Breast epithelium (tissue), 4 donors: ENCODE measurements around the gene RSBN1L. TPM values are rescaled to one million over a fixed set of nuclear protein-coding genes. Genes with fewer than 3 reads are reported as not detected.
"Not testable (repeated sequence)": the region's sequence is repeated elsewhere in the genome, so short reads cannot be mapped to it uniquely, and the experiment has no call there.

Experiments
- DNase-seq, 2 donors: peaks; one replicate each; pipeline ENCODE4 v3.0.0-alpha.2; 2019; ENCODE audit warnings: low spot score in 2 of 2
- H3K27ac ChIP-seq, 2 donors: fragments of 200-600 bp; sonication (generic) in 1 of 2; one replicate each; pipeline ENCODE4 v1.5.1; 2016 to 2019; ENCODE audit warnings: mild to moderate bottlenecking in 1 of 2
- H3K27me3 ChIP-seq, 2 donors: fragments of 200-600 bp; sonication (generic) in 1 of 2; one replicate each; pipeline versions ENCODE4 v1.5.1 to v1.6.0; 2017 to 2019; ENCODE audit warnings: control low read depth in 1 of 2, mild to moderate bottlenecking in 1 of 2
- H3K36me3 ChIP-seq: fragments of 200-600 bp; one replicate; pipeline ENCODE4 v1.5.1; 2019
- H3K4me1 ChIP-seq, 2 donors: fragments of 200-600 bp; sonication (generic); one replicate each; pipeline ENCODE4 v1.5.1; 2016 to 2019; ENCODE audit warnings: control low read depth in 1 of 2
- H3K4me3 ChIP-seq, 3 donors: fragments of 200-600 bp; sonication (generic); 1 replicate in 2 of 3; 2 replicates in 1 of 3; pipeline ENCODE4 v1.5.1; 2016 to 2019; ENCODE audit warnings: mild to moderate bottlenecking in 3 of 3, moderate library complexity in 2 of 3
- H3K9me3 ChIP-seq, 2 donors: fragments of 200-600 bp; sonication (generic) in 1 of 2; one replicate each; pipeline ENCODE4 v1.5.1; 2016 to 2019; ENCODE audit warnings: control low read depth in 1 of 2
- POLR2A ChIP-seq: fragments of 450-650 bp; IDR thresholded peaks from one replicate; pipeline ENCODE4 v1.6.1; 2016; ENCODE audit warnings: antibody characterized with exemption, mild to moderate bottlenecking, moderate library complexity
- POLR2AphosphoS5 ChIP-seq, 3 donors: sonication (generic); formaldehyde crosslinking; IDR thresholded peaks; one replicate each; pipeline ENCODE4 v1.6.1; 2017; ENCODE audit warnings: antibody characterized with exemption in 3 of 3
- intact Hi-C: fragments of 100-400 bp; cut with DNase I; formaldehyde crosslinking; loops from one replicate; pipeline ENCODE4 v1.15.1; 2023; ENCODE audit warnings: low total_unique reads
- total RNA-seq, 3 donors: library from RNA; depleted of rRNA; stranded (reverse); fragments of >200 nt; gene quantifications; one replicate each; pipeline ENCODE4 v1.1.0, GENCODE V29; 2016
- TF ChIP-seq, protein P1 (sequence below), 3 donors: fragments of 450-650 bp; IDR thresholded peaks; one replicate each; pipeline ENCODE4 v1.5.1; 2016 to 2017; ENCODE audit warnings: antibody characterized with exemption in 3 of 3, mild to moderate bottlenecking in 3 of 3, moderate library complexity in 3 of 3

RSBN1L gene
- total RNA-seq, 3 donors from 2014 or later = 13.9 to 34.5 (median 29.8) TPM

GRCh38 chr7:77783545-77783944, 87.3 kb downstream of the RSBN1L start:
- H3K9me3 ChIP-seq = no peaks in the 10 kb centered on the region
- H3K27me3 ChIP-seq = no peaks in the 10 kb centered on the region
- DNase-seq = no peak
- TF ChIP-seq, protein P1, sequence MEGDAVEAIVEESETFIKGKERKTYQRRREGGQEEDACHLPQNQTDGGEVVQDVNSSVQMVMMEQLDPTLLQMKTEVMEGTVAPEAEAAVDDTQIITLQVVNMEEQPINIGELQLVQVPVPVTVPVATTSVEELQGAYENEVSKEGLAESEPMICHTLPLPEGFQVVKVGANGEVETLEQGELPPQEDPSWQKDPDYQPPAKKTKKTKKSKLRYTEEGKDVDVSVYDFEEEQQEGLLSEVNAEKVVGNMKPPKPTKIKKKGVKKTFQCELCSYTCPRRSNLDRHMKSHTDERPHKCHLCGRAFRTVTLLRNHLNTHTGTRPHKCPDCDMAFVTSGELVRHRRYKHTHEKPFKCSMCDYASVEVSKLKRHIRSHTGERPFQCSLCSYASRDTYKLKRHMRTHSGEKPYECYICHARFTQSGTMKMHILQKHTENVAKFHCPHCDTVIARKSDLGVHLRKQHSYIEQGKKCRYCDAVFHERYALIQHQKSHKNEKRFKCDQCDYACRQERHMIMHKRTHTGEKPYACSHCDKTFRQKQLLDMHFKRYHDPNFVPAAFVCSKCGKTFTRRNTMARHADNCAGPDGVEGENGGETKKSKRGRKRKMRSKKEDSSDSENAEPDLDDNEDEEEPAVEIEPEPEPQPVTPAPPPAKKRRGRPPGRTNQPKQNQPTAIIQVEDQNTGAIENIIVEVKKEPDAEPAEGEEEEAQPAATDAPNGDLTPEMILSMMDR (IDR thresholded peaks at IDR 0.05) = no peak
- TF ChIP-seq POLR2AphosphoS5 (IDR thresholded peaks at IDR 0.05) = no peak
- intact Hi-C loops = no loop called here
- H3K36me3 ChIP-seq = no peaks in the 10 kb centered on the region
- H3K4me3 ChIP-seq = no peak overlapping the region
- H3K27ac ChIP-seq = no peak overlapping the region
- H3K4me1 ChIP-seq = no peaks in the 10 kb centered on the region

GRCh38 chr7:77784426-77784825, 88.2 kb downstream of the RSBN1L start:
- H3K27ac ChIP-seq, H3K4me1 ChIP-seq, H3K9me3 ChIP-seq, intact Hi-C loops, DNase-seq, H3K36me3 ChIP-seq, H3K4me3 ChIP-seq, H3K27me3 ChIP-seq: not testable (repeated sequence)

DNA sequence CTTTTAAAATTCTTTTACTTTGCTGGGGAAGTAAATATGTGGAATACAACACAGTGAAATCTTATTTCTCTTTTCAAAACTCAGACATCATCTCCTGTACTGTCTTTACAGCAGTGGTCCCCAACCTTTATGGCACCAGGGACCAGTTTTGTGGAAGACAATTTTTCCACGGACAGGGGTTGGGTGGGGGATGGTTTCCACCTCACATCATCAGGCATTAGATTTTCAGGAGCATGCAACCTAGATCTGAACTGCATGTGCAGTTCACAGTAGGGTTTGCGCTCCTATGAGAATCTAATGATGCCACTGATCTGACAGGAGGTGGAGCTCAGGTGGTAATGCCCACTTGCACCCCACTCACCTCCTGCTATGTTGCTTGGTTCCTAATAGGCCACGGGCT, 89.8 kb downstream of the RSBN1L start:
- Histone ChIP-seq H3K4me3 (no peak overlapping the region), H3K9me3 (no peaks in the 10 kb centered on the region), H3K27me3 (no peaks in the 10 kb centered on the region), H3K4me1 (no peaks in the 10 kb centered on the region), H3K27ac (no peak overlapping the region), H3K36me3 (no peaks in the 10 kb centered on the region)
- TF ChIP-seq POLR2A = no peak
- TF ChIP-seq, protein P1 (IDR thresholded peaks at IDR 0.05) = no peak
- no peak for TF ChIP-seq POLR2AphosphoS5 (IDR thresholded peaks at IDR 0.05)
- DNase-seq = no peak
- intact Hi-C loops = no loop called here

DNA sequence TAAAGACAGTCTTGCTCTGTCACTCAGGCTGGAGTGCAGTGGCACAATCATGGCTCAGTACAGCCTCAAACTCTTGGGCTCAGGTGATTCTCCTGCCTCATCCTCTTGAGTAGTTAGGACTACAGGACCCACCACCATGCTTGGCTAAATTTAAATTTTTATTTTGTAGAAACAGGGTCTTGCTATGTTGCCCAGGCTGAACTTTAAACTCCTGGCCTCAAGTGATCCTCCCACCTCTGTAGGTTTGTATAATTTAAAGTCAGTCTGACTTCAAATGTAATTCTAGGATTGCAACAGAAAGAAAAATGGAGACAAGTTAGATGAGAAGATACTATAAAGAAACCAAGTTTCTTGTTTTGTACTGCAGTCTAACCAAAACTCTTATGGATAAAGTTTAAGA, 90.5 kb downstream of the RSBN1L start:
- DNase-seq = no peak
- TF ChIP-seq POLR2AphosphoS5 (IDR thresholded peaks at IDR 0.05) (no peak), POLR2A (no peak)
- TF ChIP-seq, protein P1 (IDR thresholded peaks at IDR 0.05) = no peak
- Histone ChIP-seq H3K27me3 (no peaks in the 10 kb centered on the region), H3K36me3 (no peaks in the 10 kb centered on the region), H3K27ac (no peak overlapping the region), H3K4me1 (no peaks in the 10 kb centered on the region), H3K9me3 (no peaks in the 10 kb centered on the region), H3K4me3 (no peak overlapping the region)
- intact Hi-C loops = no loop called here

DNA sequence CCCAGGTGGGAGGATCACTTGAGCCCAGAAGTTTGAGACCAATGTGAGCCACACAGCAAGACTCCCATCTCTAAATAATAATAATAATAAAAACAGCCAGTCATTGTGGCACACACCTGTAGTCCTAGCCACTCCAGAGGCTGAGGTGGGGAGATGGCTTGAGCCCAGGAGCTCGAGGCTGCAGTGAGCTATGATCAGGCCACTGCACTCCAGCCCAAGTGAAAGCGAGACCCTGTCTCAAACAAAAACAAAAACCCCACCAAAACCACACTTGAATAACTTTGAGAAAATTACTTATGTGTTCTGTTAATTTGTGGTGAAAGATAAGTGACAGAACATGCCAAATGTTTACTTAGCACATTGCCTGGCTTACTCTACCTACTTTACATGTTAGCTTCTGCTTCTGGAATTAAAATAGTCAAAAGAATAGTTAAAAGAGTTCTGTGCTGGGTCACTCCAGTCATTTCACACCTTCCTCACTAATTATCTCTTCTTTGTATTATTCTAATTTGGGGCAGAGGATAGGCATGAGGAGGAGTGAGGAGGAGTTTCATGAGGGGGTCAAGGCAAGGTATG, 92.2 kb downstream of the RSBN1L start:
- Histone ChIP-seq H3K9me3 (no peaks in the 10 kb centered on the region), H3K4me1 (no peaks in the 10 kb centered on the region), H3K27ac (no peak overlapping the region), H3K27me3 (no peaks in the 10 kb centered on the region), H3K4me3 (no peak overlapping the region), H3K36me3 (no peaks in the 10 kb centered on the region)
- TF ChIP-seq POLR2AphosphoS5 (IDR thresholded peaks at IDR 0.05) (no peak), POLR2A (no peak)
- TF ChIP-seq, protein P1 (IDR thresholded peaks at IDR 0.05) = no peak
- intact Hi-C loops = no loop called here
- no peak for DNase-seq

DNA sequence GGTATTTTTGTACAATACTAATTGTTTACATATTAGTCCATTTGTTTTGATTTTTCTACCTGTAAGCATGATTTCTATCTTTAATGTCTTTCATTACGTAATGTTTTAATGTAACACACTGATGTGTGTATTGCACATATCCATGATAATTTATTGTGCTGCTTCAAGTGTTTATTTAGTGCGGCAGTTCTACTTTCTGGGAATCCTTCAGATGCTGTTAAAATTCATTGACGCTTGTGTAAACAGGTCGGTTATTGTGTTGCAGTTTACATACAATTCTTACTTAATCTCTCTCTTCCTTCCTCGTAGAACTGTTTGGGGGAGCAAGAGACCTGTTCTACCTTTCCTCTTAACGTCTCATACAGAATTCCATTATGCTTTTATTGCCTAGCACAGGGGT, 95.1 kb downstream of the RSBN1L start:
- Histone ChIP-seq H3K9me3 (no peaks in the 10 kb centered on the region), H3K27ac (peak overlapping the region; percentile 20 to 34), H3K27me3 (no peaks in the 10 kb centered on the region), H3K4me3 (no peak overlapping the region), H3K36me3 (no peaks in the 10 kb centered on the region), H3K4me1 (no peaks in the 10 kb centered on the region)
- no peak for TF ChIP-seq POLR2AphosphoS5 (IDR thresholded peaks at IDR 0.05)
- intact Hi-C loops = no loop called here
- no peak for DNase-seq
